ENCODE results near the gene SPHKAP.

DNA sequence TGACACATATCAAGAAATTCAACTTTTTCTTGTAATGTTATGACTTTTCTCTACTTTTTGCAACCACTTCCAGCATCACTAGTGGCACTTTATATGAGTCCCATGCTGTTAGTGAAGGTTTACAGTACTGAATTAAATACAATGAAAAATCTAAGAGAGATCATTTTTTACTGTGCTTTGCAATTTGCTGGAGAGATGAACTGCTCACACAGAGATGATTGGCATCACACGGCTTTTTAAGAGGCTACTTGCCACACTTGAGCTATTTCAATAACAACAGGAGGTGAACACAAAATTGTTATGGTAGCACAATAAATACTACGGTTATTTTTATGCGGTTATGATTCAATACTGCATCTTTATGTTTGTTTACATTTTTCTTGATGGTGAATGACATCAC is 221.2 kb downstream of the SPHKAP start:
- TF ChIP-seq, protein P1, sequence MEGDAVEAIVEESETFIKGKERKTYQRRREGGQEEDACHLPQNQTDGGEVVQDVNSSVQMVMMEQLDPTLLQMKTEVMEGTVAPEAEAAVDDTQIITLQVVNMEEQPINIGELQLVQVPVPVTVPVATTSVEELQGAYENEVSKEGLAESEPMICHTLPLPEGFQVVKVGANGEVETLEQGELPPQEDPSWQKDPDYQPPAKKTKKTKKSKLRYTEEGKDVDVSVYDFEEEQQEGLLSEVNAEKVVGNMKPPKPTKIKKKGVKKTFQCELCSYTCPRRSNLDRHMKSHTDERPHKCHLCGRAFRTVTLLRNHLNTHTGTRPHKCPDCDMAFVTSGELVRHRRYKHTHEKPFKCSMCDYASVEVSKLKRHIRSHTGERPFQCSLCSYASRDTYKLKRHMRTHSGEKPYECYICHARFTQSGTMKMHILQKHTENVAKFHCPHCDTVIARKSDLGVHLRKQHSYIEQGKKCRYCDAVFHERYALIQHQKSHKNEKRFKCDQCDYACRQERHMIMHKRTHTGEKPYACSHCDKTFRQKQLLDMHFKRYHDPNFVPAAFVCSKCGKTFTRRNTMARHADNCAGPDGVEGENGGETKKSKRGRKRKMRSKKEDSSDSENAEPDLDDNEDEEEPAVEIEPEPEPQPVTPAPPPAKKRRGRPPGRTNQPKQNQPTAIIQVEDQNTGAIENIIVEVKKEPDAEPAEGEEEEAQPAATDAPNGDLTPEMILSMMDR (conservative IDR thresholded peaks at IDR 0.05; ENCODE audit: low read depth, low read length): no peak
- no peak for TF ChIP-seq EZH2 (IDR thresholded peaks at IDR 0.05; ENCODE audit: borderline replicate concordance, low read depth, low read length, poor library complexity, severe bottlenecking)
